GM19023 (cell line): ENCODE results near the gene SIRPB1.
"Not testable (repeated sequence)": the region's sequence is repeated elsewhere in the genome, so short reads cannot be mapped to it uniquely, and the experiment has no call there.

ENCODE experiments used
- ATAC-seq: cut with Tn5 transposase; IDR thresholded peaks from one replicate; pipeline ENCODE4 v1.9.1; 2021; ENCODE audit warnings: mild to moderate bottlenecking, moderate library complexity; ENCODE audit not compliant: unreplicated experiment

The SIRPB1 gene

DNA sequence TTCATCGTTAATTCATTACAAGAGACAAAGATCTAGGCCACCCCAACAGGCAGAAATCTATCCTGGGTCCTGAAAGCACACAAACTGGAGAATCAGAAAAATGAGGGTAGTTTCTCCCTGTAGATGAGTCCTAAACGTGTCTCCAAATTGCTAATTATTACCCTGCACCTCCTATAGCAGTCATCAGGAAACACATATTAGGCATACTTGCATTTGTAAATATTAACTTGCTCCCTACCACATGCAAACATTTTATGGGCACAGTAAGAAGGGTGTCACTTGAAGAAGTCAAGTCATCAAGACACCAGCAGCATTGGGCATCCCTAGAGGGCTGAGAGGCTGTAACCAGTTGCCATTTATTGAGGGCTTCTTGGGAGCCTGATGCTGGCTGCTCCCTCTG is 17.9 kb upstream of the SIRPB1 start:
- ATAC-seq: no peak

GRCh38 chr20:1637226-1637625 is 17.4 kb upstream of the SIRPB1 start:
- ATAC-seq: no peak

DNA sequence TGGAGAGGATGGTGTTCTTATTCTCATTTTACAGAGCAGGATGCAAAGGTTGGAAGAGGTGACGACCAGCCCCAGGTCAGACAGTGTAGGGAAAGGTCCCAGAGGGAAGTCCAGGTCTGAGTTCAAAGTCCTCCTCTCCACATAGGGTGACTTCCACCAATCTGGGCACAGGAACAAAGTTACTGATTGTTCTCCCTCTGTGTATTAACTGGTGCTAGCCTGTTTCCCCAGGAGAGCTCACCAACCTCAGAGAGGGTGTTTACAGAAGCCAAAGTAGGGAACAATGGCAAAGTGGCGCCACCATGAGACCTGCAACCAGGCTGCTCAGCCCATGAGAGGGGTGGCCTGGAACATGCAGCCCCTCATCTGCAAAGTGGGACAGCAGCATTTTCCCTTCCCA is 16.8 kb upstream of the SIRPB1 start:
- ATAC-seq: no peak

DNA sequence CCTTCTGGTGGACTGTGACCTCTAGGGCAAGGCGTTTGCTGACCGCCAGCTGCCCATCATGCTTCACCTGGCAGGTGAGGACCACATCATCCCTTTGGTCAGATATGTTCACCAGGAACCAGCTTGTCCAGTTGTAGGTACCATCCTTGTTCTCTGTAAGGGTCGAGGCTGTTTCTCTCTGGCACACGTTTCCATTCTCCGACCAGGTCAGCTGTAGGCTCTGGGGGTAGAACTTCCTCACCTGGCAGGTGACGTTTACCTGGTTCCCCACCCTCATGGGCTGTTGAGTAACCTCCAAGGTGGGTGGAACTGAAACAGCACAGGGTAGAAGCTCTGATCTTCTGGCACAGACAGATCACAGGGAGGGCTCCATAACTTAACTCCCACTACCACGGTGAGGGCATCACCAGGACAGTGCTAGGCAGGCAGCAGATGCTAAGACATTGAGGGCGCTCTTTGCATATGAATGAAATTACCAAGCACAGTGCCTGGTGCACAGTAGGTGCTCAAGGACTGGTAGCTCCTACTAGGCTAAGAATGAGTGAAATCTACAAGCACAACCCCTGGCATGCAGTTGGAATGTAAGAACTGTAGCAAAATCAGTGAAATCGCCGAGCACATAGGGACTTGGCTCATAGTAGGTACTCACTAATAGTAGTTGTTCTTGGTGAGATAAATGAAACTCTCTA is 15.6 kb upstream of the SIRPB1 start:
- ATAC-seq: no peak

- no peak for ATAC-seq
These were observed 13.7 kb upstream of the SIRPB1 start for GRCh38 chr20:1633535-1633934.

DNA sequence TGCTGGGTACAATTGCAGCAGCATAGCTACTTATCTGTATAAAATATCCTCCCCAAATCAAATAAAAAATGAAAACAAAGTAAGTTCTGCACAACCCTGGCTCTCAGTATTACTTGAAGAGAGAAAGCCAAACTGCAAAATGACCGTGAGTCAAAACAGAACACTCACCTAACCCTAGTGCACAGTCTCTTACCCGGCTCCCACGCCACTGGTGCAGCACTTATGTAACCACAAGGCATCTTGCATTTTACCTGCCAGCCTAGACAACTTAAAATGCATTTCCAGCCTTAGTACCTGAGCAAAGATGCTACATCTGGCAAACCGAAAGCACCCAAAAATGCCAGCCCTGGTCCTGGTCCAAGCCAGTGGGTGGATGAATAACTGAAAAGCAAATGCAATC is 12.4 kb upstream of the SIRPB1 start:
- ATAC-seq: no peak

GRCh38 chr20:1631309-1632151 is 11.7 kb upstream of the SIRPB1 start:
- ATAC-seq: no peak

- no peak for ATAC-seq
These were observed 10.4 kb upstream of the SIRPB1 start for GRCh38 chr20:1630186-1630585.

DNA sequence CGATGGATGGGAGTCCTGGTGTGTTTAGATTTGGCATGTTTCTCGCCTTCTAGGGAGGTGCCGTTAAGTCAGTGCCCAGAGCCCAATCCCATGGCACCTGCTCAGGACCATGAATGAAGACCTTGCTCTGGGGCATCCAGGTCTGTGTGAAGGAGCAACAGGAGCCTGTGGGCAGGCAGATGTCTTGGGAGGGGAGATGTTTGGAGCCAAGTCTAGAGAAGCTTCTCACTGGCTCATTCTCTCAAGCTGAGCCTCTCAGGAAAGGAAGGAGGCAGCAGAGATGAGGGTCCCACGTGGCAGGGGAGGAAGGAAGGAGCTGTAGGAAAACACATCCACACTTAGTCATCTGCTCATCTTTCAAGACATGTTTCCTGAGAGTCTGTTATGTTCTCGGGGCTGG is 9.5 kb upstream of the SIRPB1 start:
- ATAC-seq: no peak

GRCh38 chr20:1628621-1629020 is 8.8 kb upstream of the SIRPB1 start:
- ATAC-seq: no peak

GRCh38 chr20:1627200-1627550 is 7.4 kb upstream of the SIRPB1 start:
- no peak for ATAC-seq

DNA sequence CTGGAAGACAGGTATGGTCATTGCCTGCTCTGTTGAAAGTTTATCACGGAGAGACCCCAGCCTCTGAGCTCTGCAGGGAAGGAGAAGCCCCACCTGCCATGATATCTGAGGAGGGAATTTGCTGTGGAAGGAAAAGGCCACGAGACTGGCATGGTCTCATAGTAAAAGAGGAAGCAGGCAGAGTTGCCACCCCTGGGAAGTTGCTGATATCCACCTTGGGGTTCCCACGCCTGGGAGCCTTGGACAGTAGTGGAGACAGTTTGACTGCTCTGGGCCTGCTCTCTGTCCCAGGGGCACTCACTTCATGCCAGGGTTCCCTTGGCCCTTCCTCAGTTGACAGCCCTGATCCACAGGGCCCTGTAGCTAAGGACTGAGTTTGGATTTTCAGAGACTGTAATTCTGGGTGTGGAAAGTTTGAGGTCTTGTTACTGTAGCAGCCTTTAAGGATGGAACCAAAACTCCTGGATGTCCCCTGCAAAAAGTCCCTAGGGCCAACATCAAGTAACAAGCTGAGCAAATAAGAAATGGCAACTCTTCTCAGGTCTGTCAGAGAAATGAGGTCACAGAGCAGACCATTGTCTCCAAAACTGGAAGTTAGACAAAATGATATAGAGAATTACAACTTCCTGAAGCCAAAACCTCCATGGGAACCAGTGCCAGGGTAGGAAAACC is 6.9 kb upstream of the SIRPB1 start:
- no peak for ATAC-seq

GRCh38 chr20:1625083-1625690 is 5.4 kb upstream of the SIRPB1 start:
- ATAC-seq: no peak

- no peak for ATAC-seq
These were observed 3.8 kb upstream of the SIRPB1 start for GRCh38 chr20:1623501-1624205.

DNA sequence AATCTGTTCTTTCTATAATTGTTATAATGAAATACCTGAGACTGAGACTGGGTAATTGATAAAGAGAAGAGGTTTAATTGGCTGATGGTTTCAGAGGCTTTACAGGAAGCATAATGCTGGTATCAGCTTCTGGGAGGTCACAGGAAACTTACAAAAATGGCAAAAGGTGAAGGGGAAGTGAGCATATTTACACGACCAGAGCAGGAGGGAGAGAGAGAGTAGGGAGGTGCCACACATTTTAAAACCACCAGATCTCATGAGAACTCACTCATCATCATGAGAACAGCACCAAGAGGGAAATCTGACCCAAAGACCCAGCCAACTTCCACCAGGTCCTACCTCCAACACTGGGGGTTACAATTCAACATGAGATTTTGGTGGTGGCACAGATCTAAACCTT is 2.6 kb upstream of the SIRPB1 start:
- no peak for ATAC-seq

DNA sequence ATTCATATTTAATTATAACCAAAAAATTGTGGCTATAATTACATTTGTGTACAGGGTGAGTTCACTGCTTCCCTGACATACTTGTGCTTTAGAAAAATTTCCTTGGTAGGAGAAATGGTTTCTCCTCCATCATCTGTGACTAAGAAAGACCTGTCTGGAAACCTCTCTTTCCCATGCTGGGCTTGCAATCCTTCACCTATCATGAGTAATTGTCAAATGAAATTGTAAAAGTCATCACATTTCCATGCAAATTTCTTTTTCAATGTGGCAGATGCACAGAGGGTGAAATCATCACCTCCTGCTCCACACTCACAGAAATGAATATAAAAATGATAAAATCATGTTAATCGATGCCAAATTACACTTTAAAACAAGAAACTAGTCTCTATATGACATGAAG is 1.5 kb upstream of the SIRPB1 start:
- no peak for ATAC-seq

- ATAC-seq: no peak
These were observed 762 bp downstream of the SIRPB1 start for GRCh38 chr20:1618954-1619540.

DNA sequence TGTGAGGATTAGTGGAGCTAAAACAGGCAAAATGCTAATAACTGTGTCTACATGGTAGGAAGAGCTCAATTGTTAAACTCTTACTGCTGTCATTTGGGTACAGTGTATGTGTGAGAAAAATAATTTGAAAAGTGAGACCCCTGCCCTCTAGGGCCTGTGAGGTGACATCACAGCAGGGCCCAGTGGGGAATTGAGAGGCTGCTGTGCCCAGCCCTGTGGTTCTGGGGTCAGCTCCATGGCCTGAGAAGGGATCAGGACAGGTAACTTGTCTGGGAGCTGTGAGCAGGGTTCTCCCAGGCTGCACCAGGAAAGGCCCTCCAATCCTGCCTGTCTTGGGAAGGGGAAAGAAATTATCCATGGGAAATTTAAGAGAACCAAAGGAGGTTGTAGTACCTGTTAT is 1.3 kb downstream of the SIRPB1 start:
- ATAC-seq: no peak

- ATAC-seq: no peak
These were observed 2.9 kb downstream of the SIRPB1 start for GRCh38 chr20:1616858-1617434.

DNA sequence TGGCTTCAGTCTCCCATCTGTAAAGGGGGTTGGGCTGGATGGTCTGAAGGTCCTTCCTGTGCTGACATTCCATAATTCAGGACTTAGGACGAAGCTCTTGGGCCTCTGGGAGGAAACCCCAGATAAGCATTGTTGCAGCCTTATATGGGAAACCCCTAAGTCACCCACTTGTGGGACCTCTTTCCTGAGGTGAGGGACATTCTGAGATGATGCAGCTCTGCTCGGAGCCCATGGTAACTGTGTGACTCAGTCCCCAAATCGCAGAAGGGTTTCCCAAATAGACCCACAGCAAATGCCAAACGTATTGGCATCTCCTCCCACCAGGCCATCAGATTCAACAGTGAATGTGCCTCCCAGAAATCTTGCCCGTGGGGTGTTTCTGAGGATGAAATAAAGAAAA is 9.4 kb downstream of the SIRPB1 start:
- ATAC-seq: not testable (repeated sequence)
